ENCODE measurements around the gene WFDC1.

The WFDC1 gene

DNA sequence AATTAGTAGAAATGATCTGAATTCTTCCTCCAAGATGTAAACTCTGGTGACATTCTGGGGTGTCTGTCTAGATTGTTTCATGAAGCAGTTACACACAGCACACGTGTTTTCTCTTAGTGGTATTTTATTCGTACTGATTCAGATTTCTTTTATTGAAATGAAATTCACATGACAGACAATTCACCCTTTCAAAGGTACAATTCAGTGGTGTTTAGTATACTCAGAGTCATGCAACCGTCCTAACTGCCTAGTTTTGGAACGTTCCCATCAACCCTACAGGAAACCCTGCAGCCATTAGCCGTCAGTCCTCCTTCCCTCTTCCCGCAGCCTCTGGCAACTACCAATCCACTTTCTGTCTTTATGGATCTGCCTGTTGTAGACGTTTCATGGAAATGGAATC is 8.8 kb downstream of the WFDC1 start:
- DNase-seq, result no peak

DNA sequence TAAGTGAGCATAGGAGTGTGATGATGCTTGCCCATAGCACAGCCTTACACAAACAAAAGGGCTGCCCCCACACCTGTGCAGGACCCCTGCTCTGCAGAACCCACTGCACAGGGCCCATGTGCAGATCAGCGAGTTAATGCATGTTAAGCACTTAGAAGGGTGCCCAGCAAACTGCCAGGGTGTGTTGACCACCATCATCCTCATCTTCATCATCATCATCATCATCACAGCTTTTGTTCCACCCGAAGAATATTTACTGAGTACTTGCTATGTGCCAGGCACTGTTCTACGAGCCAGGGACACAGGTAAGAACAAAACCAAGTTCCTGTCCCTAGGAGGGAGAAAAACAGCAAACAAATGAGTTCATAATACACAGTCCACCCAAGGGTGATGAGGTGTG is 11.9 kb downstream of the WFDC1 start:
- no peak for DNase-seq

DNA sequence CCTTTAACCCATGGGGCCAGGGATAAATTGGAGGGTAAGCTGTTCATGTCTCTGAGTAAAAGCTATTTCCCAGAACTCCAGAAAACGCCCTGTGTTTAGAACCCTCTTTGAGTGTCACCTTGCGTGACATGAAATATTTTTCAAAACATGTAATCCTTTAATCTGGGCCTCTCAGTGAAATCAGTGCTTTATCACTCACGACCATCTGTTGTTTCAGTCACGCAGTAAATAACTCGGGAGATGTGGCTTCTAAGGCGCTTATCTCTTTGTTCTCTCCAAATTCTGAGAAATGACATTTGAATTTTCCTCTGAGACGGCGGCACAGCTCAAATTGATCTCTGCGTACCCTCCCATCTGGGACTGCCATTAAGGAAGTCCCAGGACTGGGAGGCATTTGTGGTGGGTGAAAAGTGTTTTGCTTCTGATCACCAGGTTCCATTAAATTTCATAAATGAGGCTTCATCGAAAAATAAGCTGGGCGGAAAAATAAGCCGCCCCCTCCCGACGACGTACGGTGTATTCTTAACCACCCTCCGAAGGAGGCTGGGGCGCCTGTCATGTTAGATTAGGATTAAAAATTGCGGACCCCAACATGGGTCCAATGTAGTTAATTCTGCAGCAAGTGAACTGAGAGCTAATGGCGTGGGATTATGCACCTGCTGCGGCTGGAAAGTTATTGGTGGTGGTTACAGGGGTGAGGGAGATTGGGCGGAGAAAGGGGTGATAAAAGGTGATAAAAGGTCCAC is 12.7 kb downstream of the WFDC1 start:
- DNase-seq, result no peak

DNA sequence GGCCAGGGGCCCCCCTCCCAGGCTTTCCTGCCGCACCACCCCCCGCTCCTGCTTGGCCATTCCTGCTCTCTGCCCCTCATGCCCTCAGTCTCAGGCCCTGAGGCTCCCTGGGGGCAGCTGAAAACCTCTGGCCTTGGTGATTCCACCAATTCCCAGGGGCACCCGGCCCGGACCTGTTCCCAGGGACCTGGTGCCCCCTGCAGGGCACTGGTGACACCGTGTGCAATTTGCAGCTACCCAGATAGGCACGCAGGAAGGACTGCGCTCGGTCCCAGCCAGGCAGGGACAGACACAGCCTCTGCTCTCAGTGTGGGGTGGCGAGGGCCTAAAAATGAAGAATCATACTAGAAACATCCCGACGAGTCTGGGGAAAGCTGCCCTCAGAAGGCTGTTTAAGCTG is 13.4 kb downstream of the WFDC1 start:
- DNase-seq, result no peak

DNA sequence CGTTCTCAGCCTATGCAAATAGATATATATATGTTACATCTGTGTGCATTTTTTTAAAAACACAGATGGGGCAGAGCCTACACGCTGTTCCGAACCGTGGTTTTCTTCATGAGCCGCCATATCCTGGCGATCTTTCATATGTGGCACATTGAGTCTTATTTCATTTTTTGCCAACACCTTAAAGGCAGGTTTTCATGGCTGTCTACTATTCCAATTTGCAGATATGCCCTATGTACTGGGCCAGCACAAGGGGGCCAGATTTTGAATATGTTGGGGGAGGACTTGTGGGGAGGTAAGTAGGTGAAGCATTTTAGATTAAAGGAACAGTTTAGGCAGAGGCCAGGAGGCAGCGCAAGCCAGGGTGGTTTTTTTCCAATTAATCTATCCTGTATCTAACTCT is 16.0 kb downstream of the WFDC1 start:
- DNase-seq, result no peak

DNA sequence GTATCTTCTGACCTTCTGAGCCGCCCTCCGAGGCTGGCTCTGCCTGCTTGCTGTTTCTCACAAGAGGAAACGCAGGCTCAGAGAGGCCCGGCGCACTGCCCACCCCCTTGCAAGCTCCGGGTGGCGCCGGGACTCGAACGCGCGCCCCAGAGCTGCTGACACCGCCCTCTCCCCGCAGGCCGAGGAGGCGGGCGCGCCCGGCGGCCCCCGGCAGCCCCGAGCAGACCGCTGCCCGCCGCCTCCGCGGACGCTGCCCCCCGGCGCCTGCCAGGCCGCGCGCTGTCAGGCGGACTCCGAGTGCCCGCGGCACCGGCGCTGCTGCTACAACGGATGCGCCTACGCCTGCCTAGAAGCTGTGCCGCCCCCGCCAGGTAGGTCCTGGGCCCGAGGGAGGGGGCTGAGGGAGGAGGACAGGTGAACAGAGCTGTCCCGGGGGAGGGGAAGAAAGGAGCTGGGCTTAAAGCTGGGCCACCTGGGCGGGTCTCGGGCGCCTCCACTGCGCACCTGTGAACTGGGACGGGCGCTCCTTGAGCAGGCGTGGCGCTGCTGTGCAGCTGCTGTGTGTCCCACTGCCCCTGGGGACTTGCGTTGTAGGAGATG is 18.2 kb downstream of the WFDC1 start:
- DNase-seq, result no peak

DNA sequence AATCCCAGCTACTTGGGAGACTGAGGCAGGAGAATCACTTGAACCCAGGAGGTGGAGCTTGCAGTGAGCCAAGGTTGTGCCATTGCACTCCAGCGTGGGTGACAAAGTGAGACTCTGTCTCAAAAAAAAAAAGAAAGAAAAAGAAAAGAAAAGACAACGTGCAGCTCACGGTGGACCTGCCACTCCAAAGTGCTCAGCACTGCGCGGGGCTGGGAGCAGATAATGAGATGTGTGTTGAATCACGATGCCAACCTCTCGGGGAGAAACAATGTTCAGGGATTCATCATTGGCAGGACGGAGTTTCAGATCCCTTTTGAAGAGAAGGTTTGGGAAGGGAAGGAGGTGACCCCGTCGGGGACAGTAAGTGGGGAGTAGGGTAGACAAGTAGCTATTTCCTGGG is 19.2 kb downstream of the WFDC1 start:
- DNase-seq, result no peak

DNA sequence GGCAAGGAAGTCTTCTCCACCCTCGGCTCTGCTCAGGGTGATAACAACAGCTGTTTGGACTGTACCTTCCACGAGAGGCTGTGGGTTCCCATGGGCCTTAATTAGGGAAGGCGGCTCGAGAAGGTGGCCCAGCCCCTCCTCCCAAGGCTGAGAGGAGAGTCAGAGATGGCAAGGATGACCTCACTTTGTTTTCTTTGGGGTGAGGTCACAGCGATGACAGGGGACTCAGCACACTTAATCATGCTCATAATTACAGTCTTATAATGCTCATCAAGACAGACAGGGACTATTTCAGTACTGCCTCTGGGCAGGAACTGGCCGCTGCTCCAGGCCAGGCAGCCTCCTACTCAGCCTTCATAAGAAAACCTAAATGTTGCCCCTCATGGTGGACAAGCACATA is 19.7 kb downstream of the WFDC1 start:
- no peak for DNase-seq

DNA sequence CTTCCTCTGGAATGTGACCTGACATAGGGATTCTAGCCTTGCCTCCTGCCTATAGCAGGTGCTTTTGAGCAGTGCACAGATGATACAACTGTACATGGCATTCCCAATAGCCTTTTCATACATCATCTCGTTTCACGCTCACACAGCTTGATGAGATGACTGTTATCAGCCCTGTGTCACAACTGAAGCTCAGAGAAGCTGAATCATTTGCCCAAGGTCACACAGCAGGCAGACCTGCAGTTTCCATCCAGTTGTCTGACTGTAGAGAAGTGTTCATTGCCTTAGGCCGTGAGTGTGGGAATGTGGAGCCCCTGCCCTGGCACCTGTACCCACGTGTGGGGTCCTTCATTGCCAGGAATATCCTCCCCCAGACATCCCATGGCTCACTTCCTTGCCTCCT is 20.1 kb downstream of the WFDC1 start:
- no peak for DNase-seq

DNA sequence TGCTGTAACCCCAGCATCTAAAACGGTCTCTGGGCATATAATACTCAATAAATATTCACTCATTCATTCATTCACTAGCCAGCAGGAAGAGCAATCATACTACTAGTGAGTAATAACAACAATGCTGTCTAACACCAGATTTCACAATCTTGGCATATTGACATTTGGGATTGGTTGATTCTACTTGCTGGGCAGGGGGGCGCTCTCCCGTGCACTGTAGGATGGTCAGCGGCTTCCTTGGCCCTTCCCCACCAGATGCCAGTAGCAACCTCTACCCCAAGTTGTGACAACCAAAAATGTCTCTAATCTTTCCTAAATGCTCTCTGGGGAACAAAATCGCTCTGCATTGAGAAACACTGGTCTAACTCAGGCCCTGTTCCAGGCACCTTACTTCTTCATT is 20.7 kb downstream of the WFDC1 start:
- DNase-seq, result no peak

DNA sequence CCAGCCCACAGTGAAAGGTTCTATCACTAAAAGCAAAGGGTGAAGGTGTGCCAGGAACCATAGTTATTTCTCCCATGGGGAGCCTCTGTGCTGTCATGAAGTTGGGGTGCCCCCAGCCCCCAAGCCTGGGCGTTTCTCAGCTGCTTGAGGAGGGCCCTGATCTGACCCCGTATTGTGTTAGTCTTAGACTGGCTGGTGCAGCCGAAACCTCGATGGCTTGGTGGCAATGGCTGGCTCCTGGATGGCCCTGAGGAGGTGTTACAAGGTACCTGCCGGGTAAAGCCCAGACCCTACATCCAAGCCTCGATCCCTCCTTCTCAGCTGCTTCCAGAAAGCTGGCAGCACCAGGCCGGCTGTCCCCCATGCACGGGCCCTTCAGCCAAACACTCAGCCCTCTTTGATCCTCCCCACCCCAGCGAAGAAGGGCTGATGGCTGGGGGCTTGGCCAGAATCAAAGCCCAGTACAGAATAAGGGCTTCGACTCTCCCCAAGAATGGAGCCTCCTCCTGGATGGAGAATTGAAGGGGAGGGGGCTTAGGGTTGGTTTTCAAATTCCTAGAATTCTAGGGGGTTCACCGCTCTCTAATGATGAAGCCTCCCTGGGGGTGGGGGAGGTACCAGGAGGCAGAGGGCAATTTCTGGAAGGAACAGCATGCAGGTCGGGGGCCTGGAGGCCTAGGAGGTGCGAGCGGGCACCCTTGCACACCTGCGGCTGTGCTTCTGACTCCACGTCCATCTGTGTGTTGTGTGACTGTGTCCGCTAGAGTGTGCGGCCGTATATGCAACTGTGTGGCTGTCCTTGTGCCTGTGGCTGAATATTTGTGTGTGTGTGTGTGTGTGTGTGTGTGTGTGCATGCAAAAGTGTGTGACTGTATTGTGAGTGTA is 23.7 kb downstream of the WFDC1 start:
- no peak for DNase-seq

DNA sequence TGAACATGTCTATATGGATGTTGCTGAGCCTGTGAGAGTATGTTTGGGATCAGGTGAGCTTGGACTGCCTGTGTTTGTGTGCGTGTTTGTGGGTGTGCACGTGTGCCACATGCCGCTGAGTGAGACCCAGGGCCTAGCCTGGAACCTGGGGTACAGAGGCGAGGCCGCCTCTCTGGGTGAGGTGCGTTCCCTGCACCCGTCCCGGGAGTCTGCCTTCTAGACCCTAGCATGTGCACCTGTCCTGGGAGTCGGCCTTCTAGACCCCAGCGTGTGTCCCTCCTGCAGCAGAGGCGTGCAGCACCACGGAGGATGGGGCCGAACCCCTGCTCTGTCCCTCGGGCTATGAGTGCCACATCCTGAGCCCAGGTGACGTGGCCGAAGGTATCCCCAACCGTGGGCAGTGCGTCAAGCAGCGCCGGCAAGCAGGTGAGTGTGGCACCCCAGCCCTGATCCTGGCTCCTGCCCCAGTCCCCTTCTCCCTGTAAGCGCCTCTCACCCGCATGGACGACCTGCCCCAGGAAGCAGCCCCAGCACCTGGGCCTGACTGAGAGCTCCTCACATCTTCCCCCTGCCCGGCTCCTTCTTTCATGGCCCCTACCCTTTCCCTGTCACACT is 24.6 kb downstream of the WFDC1 start:
- no peak for DNase-seq

DNA sequence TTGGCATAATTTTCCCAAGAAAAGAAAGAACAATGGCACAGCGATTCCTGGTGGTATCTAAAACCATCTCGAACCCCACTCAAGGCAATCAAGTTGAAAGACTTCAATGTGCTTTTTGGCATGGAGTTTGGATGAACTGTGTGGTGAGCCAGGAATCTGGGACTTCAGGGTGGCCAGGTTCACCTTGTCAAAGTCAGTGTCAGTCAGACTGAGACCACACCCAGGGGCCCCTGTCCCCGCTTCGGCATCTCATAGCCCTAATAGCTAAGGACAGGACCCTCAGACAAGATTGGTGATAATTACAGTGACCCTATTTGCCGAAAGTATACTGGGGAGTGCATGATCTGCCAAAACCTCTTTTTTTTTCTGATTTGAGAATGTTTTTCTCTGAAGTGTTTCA is 25.8 kb downstream of the WFDC1 start:
- no peak for DNase-seq

DNA sequence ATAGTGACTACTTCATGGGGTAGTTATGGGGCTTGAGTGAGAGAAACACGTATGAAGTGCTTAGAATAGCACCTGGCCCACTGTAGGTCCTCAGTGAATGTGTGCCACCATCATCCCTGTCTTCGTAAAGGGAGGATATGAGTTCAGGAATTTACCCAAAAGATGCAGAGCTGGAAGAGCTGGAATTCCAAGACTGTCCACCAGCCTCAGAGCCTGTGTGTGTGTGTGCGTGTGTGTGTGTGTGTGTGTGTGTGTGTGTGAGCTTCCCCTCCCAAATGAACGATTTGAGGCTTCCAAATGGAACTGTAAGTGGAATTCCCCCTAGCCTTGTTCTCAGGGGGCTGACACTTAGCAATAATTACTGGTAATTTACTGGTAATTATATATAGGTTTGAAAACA is 27.3 kb downstream of the WFDC1 start:
- no peak for DNase-seq

DNA sequence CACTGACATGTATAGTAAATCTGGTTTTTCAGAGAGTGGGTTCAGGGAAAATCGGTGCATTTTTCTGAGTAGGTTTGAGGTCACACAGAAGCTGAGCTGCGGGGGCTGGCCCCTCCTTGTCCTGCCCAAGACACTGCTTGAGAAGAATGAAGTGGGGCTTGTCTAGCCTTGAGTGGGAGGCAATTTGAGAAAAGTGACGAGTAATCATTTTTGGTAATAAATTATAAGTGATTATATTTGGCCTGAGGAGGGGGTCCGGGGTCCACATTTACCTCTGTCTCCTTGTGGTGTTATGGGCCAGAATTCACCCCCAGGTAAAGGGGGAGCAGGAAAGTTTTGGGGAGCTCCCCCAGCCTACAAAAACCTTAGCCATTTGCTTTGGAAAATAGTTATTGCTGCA is 28.1 kb downstream of the WFDC1 start:
- no peak for DNase-seq

DNA sequence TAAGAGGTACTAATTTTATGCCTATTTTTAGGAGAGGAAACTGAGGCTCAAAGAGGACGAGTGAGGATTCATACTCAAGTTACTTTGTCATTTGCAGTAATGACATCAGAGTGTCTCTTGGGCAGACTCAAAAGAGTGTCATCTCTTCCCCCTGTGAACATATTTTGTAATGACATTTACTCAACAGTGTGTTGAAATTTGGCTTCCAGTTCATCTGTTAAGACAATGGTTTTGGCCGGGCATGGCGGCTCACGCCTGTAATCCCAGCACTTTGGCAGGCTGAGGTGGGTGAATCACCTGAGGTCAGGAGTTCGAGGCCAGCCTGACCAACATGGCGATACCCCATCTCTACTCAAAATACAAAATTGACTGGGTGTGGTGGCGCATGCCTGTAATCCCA is 28.9 kb downstream of the WFDC1 start:
- DNase-seq, result no peak

DNA sequence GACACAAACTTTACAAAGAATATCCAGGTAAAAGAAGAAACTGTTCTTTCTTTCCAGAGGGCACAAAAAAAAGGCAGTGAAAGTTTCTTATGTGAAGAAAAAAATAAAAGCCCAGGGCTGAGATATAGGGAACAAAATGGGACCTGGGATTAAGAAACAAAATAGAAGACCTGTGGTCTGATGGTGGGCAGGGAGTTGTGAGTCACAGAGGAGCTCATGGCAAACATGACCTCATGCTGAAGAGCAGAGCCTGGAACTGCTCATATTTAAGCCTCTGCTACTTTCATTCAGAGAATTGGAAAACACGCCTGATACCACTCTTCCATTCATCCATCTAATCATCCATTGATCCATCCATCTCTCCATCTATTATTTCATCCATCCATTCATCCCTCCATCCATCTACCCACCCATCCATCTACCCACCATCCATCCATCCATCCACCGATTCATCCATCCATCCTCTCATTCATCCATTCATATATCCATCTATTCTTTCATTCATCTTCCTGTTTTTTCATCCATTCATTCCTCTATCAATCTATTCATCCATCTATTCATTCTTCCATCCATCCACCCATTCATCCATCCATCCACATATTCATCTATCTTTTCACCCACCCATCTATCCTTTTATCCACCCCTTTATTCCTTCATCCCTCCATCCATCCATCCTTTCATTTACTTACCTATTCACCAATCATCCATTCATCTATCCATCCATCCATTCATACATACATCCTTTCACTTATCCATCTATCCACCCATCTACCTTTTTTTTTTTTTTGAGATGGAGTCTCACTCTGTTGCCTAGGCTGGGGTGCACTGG is 30.0 kb downstream of the WFDC1 start:
- no peak for DNase-seq

DNA sequence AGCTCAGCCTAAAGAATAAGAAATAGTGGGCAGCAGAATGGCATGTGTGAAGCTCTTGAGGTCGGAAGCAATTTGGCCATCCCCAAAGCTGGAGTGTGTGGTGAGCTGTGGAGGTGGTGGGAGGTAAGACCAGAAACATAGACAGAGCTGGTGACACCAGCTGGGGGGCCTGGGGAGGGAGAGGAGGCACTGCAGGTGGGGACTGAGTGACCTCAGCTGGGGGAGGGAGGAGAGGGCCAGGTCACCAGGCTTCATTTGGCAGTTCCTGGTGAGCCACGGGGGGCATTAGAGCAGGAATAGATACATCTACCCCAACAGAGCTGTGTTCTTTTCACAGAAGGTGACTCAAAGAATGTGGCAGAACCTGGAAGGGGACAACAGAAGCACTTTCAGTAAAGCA is 31.9 kb downstream of the WFDC1 start:
- no peak for DNase-seq

DNA sequence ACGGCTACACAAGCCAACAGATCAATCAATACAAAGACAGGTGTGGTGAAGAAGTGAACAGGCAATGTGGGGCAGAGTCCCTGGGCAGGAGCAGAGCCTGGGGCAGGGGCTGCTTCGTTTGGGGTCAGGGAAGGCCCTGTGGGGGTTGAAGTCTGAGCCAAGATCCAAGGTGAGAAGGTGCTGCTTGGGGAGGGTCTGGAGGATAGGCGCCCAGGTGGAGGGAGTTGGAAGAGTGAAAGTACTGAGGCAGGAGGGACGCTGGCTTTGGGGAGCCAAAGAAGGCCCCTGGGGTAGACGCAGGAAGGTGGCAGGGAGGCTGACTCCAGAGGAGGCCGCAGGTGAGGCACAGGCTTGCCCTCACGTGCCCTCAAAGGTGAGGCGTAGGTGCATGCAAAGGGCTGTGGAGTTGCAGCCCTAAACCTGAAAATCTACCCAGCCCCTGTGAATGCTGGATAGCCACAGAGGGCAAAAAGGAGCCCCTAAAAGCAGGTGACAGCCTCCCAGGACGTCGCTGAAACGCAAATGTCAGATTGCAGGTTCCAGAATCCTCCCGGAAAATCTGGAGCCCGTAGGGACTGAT is 33.3 kb downstream of the WFDC1 start:
- no peak for DNase-seq

DNA sequence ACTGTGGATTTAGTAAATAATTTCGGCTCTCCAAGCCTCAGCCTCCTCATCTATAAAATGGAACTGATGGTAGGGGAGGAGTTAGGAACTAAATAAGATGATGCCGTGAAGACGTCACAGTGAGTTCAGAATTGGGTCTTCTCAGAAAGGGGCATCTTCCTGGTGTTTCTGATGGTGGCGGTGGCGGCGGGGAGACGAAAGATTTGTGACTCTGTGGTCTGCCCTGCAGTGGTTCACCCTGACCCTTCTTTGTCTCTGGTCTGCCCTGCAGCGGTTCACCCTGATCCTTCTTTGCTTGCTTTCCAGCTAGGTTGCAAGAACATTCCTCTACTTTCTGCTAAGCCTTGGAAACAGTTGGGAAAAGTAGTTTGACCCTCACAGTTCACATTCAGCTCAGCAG is 34.3 kb downstream of the WFDC1 start:
- no peak for DNase-seq

DNA sequence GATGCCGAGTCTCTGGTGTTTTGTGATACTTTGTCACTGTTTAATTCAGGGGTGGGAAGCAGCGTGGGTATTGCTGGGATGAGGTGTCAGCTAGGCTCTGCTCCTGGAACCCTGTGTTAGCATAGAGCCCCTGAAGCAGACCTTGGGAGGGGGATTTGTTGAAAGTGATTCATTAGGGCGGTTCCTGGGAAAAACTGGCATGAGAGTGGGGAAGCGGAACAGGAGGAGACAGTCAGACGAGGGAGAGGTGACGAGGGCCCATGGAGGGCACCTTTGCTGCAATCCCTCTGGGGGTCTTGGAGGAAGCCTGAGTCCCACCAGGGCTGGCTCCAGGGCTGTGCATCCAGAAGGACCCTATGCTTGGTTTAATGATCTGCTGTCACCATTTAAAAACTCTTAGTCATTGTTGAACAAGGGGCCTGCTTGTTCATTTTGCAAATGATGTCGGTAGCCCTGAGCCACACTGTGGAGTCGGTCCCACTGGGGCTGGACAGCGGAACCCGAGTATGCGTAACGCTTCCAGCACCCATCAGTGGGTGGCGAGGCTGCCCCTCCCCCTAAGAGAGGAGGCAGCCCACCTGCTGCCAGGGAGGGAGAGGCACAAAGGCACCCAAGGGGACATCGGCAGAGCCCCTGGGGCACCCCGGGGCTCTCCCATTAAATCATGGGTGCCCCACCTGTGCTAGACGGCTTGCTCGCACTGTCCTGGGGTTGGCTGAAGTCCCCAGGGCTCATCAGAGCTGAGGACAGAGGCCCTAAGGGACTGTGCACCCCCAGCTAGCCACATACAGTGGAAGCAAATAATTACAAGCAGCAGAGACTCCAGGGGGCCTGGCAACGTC is 35.4 kb downstream of the WFDC1 start:
- DNase-seq, result no peak
